ENCODE measurements around the gene TRMT10B. TPM values are rescaled to one million over a fixed set of nuclear protein-coding genes. Genes with fewer than 3 reads are reported as not detected.

TRMT10B gene
- total and polyA plus RNA-seq, 10 of the 15 experiments (the other 5 are each of a cell fraction or from before 2014, with no cell fraction given) = 3.7 to 11.7 (median 6.8) TPM

- TF ChIP-seq, protein P1, sequence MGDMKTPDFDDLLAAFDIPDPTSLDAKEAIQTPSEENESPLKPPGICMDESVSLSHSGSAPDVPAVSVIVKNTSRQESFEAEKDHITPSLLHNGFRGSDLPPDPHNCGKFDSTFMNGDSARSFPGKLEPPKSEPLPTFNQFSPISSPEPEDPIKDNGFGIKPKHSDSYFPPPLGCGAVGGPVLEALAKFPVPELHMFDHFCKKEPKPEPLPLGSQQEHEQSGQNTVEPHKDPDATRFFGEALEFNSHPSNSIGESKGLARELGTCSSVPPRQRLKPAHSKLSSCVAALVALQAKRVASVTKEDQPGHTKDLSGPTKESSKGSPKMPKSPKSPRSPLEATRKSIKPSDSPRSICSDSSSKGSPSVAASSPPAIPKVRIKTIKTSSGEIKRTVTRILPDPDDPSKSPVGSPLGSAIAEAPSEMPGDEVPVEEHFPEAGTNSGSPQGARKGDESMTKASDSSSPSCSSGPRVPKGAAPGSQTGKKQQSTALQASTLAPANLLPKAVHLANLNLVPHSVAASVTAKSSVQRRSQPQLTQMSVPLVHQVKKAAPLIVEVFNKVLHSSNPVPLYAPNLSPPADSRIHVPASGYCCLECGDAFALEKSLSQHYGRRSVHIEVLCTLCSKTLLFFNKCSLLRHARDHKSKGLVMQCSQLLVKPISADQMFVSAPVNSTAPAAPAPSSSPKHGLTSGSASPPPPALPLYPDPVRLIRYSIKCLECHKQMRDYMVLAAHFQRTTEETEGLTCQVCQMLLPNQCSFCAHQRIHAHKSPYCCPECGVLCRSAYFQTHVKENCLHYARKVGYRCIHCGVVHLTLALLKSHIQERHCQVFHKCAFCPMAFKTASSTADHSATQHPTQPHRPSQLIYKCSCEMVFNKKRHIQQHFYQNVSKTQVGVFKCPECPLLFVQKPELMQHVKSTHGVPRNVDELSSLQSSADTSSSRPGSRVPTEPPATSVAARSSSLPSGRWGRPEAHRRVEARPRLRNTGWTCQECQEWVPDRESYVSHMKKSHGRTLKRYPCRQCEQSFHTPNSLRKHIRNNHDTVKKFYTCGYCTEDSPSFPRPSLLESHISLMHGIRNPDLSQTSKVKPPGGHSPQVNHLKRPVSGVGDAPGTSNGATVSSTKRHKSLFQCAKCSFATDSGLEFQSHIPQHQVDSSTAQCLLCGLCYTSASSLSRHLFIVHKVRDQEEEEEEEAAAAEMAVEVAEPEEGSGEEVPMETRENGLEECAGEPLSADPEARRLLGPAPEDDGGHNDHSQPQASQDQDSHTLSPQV (IDR thresholded peaks at IDR 0.05) = no peak
These were observed 22.7 kb downstream of the TRMT10B start (continued) for GRCh38 chr9:37776328-37776727.

GRCh38 chr9:37778534-37778933, 24.9 kb downstream of the TRMT10B start:
- FAIRE-seq = no peak
- no peaks in the 10 kb centered on the region for H3K27me3 ChIP-seq (replicated peaks in 1 of 2; ENCODE audit: control insufficient read depth in 2 of 2, insufficient read depth in 2 of 2, low read length in 1 of 2)
- POLR2A ChIA-PET = no interaction called here
- no peak overlapping the region for H2AFZ ChIP-seq (ENCODE audit: control insufficient read depth, low read depth, low read length)
- no peak for DNase-seq (ENCODE audit: low read depth, low spot score)
- H3K4me2 ChIP-seq (ENCODE audit: control insufficient read depth, insufficient read depth) = no peak overlapping the region
- H3K27ac ChIP-seq (ENCODE audit: control insufficient read depth, insufficient read depth) = no peak overlapping the region
- TSS peak; percentile 49 for BruUV-seq (replicated peaks)
- peaks cover 8% of the 10 kb centered on the region for H3K79me2 ChIP-seq (ENCODE audit: control insufficient read depth, insufficient read depth, low read length)
- WGBS (ENCODE audit: insufficient coverage, insufficient replicate concordance, low lambda C conversion rate, missing lambda C conversion rate) = 100% methylated on average over 2 of the region's 2 CpGs
- H3K4me3 ChIP-seq = no peak overlapping the region
- H4K20me1 ChIP-seq (ENCODE audit: control insufficient read depth, insufficient read depth) = no peaks in the 10 kb centered on the region
- no peak for ATAC-seq
- intact Hi-C loops (cut with micrococcal nuclease; ENCODE audit: unreplicated experiment) (no loop called here), in situ Hi-C loops (cut with MboI) (no loop called here)
- no peaks in the 10 kb centered on the region for H3K9me3 ChIP-seq (replicated peaks; ENCODE audit: control insufficient read depth, insufficient read depth, low read length)
- RAD21 ChIA-PET (ENCODE audit: unreplicated experiment) = no interaction called here
- H3K9ac ChIP-seq (ENCODE audit: control insufficient read depth, insufficient read depth, low read length) = no peak overlapping the region
- peaks cover 6 to 24% of the 10 kb centered on the region in 2 experiments for H3K36me3 ChIP-seq (ENCODE audit: control insufficient read depth in 2 of 2, insufficient read depth in 2 of 2, low read length in 1 of 2)
- SMC1A ChIA-PET (ENCODE audit: uncharacterized antibody, unreplicated experiment) = interaction anchor here (0.9 to 1.4 kb wide), 2 partner anchors 33 to 55 kb away, joined by 3 to 4 read pairs; no protein-coding TSS in a partner anchor
- H3K4me1 ChIP-seq (ENCODE audit: control insufficient read depth, insufficient read depth, low read length) = no peaks in the 10 kb centered on the region
- CTCF ChIA-PET = interaction anchor here (0.6 to 1.3 kb wide), 2 partner anchors 19 to 129 kb away, joined by 3 to 5 read pairs; no protein-coding TSS in a partner anchor
- TF ChIP-seq ASH2L (IDR thresholded peaks at IDR 0.05; ENCODE audit: borderline replicate concordance, low read depth) = no peak
- no peak for TF ChIP-seq KLF5 (IDR thresholded peaks at IDR 0.05; ENCODE audit: partially characterized antibody)
- TF ChIP-seq BCL11A (IDR thresholded peaks at IDR 0.05; ENCODE audit: low read depth, low read length) = no peak
- no peak for TF ChIP-seq DPF2 (IDR thresholded peaks at IDR 0.05)
- TF ChIP-seq SRF (IDR thresholded peaks at IDR 0.05; ENCODE audit: low read depth in 2 of 2, low read length in 2 of 2) = no peak
- TF ChIP-seq, protein P2, sequence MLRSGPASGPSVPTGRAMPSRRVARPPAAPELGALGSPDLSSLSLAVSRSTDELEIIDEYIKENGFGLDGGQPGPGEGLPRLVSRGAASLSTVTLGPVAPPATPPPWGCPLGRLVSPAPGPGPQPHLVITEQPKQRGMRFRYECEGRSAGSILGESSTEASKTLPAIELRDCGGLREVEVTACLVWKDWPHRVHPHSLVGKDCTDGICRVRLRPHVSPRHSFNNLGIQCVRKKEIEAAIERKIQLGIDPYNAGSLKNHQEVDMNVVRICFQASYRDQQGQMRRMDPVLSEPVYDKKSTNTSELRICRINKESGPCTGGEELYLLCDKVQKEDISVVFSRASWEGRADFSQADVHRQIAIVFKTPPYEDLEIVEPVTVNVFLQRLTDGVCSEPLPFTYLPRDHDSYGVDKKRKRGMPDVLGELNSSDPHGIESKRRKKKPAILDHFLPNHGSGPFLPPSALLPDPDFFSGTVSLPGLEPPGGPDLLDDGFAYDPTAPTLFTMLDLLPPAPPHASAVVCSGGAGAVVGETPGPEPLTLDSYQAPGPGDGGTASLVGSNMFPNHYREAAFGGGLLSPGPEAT (IDR thresholded peaks at IDR 0.05; ENCODE audit: low read depth) = no peak
- TF ChIP-seq TCF7 (IDR thresholded peaks at IDR 0.05; ENCODE audit: borderline replicate concordance) = no peak
- TF ChIP-seq EZH2 (IDR thresholded peaks at IDR 0.05; ENCODE audit: borderline replicate concordance, control insufficient read depth, low read depth, low read length) = no peak
- no peak for TF ChIP-seq JUNB (IDR thresholded peaks at IDR 0.05)
- no peak for TF ChIP-seq IRF4 (IDR thresholded peaks at IDR 0.05; ENCODE audit: low read depth, low read length)
- TF ChIP-seq RBBP5 (conservative IDR thresholded peaks at IDR 0.05) = no peak
- no peak for TF ChIP-seq NBN (IDR thresholded peaks at IDR 0.05)
- TF ChIP-seq ZNF24 (IDR thresholded peaks at IDR 0.05) = no peak
- TF ChIP-seq, protein P3, sequence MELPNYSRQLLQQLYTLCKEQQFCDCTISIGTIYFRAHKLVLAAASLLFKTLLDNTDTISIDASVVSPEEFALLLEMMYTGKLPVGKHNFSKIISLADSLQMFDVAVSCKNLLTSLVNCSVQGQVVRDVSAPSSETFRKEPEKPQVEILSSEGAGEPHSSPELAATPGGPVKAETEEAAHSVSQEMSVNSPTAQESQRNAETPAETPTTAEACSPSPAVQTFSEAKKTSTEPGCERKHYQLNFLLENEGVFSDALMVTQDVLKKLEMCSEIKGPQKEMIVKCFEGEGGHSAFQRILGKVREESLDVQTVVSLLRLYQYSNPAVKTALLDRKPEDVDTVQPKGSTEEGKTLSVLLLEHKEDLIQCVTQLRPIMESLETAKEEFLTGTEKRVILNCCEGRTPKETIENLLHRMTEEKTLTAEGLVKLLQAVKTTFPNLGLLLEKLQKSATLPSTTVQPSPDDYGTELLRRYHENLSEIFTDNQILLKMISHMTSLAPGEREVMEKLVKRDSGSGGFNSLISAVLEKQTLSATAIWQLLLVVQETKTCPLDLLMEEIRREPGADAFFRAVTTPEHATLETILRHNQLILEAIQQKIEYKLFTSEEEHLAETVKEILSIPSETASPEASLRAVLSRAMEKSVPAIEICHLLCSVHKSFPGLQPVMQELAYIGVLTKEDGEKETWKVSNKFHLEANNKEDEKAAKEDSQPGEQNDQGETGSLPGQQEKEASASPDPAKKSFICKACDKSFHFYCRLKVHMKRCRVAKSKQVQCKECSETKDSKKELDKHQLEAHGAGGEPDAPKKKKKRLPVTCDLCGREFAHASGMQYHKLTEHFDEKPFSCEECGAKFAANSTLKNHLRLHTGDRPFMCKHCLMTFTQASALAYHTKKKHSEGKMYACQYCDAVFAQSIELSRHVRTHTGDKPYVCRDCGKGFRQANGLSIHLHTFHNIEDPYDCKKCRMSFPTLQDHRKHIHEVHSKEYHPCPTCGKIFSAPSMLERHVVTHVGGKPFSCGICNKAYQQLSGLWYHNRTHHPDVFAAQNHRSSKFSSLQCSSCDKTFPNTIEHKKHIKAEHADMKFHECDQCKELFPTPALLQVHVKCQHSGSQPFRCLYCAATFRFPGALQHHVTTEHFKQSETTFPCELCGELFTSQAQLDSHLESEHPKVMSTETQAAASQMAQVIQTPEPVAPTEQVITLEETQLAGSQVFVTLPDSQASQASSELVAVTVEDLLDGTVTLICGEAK (IDR thresholded peaks at IDR 0.05; ENCODE audit: borderline replicate concordance) = no peak
